Body of pancreas (tissue), 4 donors: ENCODE data around the gene USP27X. TPM values are rescaled to one million over a fixed set of nuclear protein-coding genes. Genes with fewer than 3 reads are reported as not detected.

Source experiments
- ATAC-seq: fragments of 150-250 bp; one replicate; pipeline ENCODE4 v1.9.1; 2016
- DNase-seq, 4 donors: peaks; one replicate each; pipeline ENCODE4 v3.0.0-alpha.2; 2019
- H3K27ac ChIP-seq, 4 donors: fragments of 200-600 bp; sonication (generic); 1 replicate in 3 of 4; 2 replicates in 1 of 4; pipeline versions ENCODE4 v1.5.1 to v1.6.1; 2016 to 2019; ENCODE audit warnings: mild to moderate bottlenecking in 1 of 4, mixed read lengths in 1 of 4, moderate library complexity in 1 of 4
- H3K27me3 ChIP-seq, 2 donors: fragments of 200-600 bp; sonication (generic); one replicate each; pipeline ENCODE4 v1.6.0; 2016; ENCODE audit warnings: mild to moderate bottlenecking in 1 of 2
- H3K36me3 ChIP-seq, 2 donors: fragments of 200-600 bp; sonication (generic); replicated peaks in 1 of 2; 2 replicates each; pipeline ENCODE4 v1.5.1; 2016; ENCODE audit warnings: low read depth in 2 of 2; ENCODE audit not compliant: insufficient read depth in 1 of 2
- H3K4me1 ChIP-seq: fragments of 200-600 bp; sonication (generic); one replicate; pipeline ENCODE4 v1.6.0; 2016
- H3K4me3 ChIP-seq, 2 donors: fragments of 200-600 bp; sonication (generic); 1 replicate in 1 of 2; 2 replicates in 1 of 2; pipeline ENCODE4 v1.5.1; 2016 to 2019
- H3K9me3 ChIP-seq, 3 donors: fragments of 200-600 bp; sonication (generic); 1 replicate in 2 of 3; 2 replicates in 1 of 3; pipeline ENCODE4 v1.5.1; 2016
- CTCF ChIP-seq, 7 experiments: fragments of 450-650 bp in 4 of 7; fragments of 200-600 bp in 3 of 7; sonication (generic) in 3 of 7; IDR thresholded peaks; one replicate each; pipeline ENCODE4 v1.5.1; 2016 to 2019; ENCODE audit warnings: antibody characterized with exemption in 7 of 7
- POLR2A ChIP-seq, 3 donors: fragments of 450-650 bp; IDR thresholded peaks; one replicate each; pipeline ENCODE4 v1.6.1; 2016; ENCODE audit warnings: antibody characterized with exemption in 3 of 3, mild to moderate bottlenecking in 2 of 3
- WGBS, 2 donors: methylation state at CpG; one replicate each; pipeline ENCODE4 v1.1.5; 2017; 5-methylcytosine and 5-hydroxymethylcytosine counted together
- intact Hi-C: fragments of 100-400 bp; cut with DNase I; formaldehyde crosslinking; loops from one replicate; pipeline ENCODE4 v1.15.1; 2023
- total RNA-seq, 2 donors: library from RNA; depleted of rRNA; stranded (reverse); fragments of >200 nt; gene quantifications; one replicate each; pipeline ENCODE4 v1.1.0, GENCODE V29; 2016

The USP27X gene
- 1 to 10 TPM in 1 of 2 donors, under 1 TPM in 1; 0.99 to 1.3 TPM for total RNA-seq

GRCh38 chrX:49878834-49879655, at the start of gene USP27X:
USP27X (plus strand) TSS chrX:49879484; CDS start chrX:49880308, 824 bp downstream.
- peak within 1 kb of the TSS; percentile 68 to 85 (median 76) for H3K27ac ChIP-seq
- DNase-seq (peak; percentile 77 to 82 (median 80)), ATAC-seq (peak; percentile 91)
- TF ChIP-seq POLR2A (IDR thresholded peaks at IDR 0.05), result peak; percentile 56 to 73 (median 64)
- peak; percentile 24 to 67 (median 55) for TF ChIP-seq CTCF (IDR thresholded peaks at IDR 0.05)
- intact Hi-C loops, result no loop called here
- peaks cover 35% of the 10 kb centered on the region for H3K4me1 ChIP-seq
- no peaks in the 10 kb centered on the region for H3K27me3 ChIP-seq
- 0% methylated on average over 6 to 30 of the region's 60 CpGs for WGBS, 2 donors
- peak within 1 kb of the TSS in 1 of 2 donors; percentile 15 for H3K4me3 ChIP-seq
- no peaks in the 10 kb centered on the region for H3K36me3 ChIP-seq
- no peaks in the 10 kb centered on the region for H3K9me3 ChIP-seq

GRCh38 chrX:49838374-49838773, 40.9 kb upstream of the USP27X start:
- Histone ChIP-seq H3K27ac (no peak overlapping the region), H3K4me3 (no peak overlapping the region), H3K36me3 (no peaks in the 10 kb centered on the region), H3K9me3 (peaks cover 0 to 5% (median 0%) of the 10 kb centered on the region in 3 donors), H3K27me3 (no peaks in the 10 kb centered on the region), H3K4me1 (no peaks in the 10 kb centered on the region)
- ATAC-seq (peak; percentile 40), DNase-seq (peak; percentile 13 to 47 (median 18))
- intact Hi-C loops, result no loop called here
- 7 to 14% methylated on average over 8 of the region's 8 CpGs for WGBS, 2 donors
- TF ChIP-seq POLR2A (IDR thresholded peaks at IDR 0.05), result no peak
- TF ChIP-seq CTCF (IDR thresholded peaks at IDR 0.05), result peak; percentile 38 to 60 (median 53)

- H3K9me3 ChIP-seq, result no peaks in the 10 kb centered on the region
- DNase-seq (peak; percentile 80 to 91 (median 89)), ATAC-seq (peak; percentile 92)
- H3K4me3 ChIP-seq, result no peak overlapping the region
- TF ChIP-seq CTCF (IDR thresholded peaks at IDR 0.05) (peak in 6 of 7 experiments; percentile 33 to 65 (median 54)), POLR2A (IDR thresholded peaks at IDR 0.05) (no peak)
- no peaks in the 10 kb centered on the region for H3K27me3 ChIP-seq
- 41 to 67% methylated on average over 1 to 2 of the region's 3 CpGs for WGBS, 2 donors
- intact Hi-C loops, result no loop called here
- H3K36me3 ChIP-seq, result no peaks in the 10 kb centered on the region
- no peaks in the 10 kb centered on the region for H3K4me1 ChIP-seq
- no peak overlapping the region for H3K27ac ChIP-seq
These were observed 38.6 kb upstream of the USP27X start for GRCh38 chrX:49840679-49841078.

- H3K27me3 ChIP-seq, result no peaks in the 10 kb centered on the region
- intact Hi-C loops, result no loop called here
- H3K9me3 ChIP-seq, result no peaks in the 10 kb centered on the region
- TF ChIP-seq CTCF (IDR thresholded peaks at IDR 0.05) (no peak), POLR2A (IDR thresholded peaks at IDR 0.05) (no peak)
- H3K4me3 ChIP-seq, result no peak overlapping the region
- ATAC-seq, result no peak
- H3K36me3 ChIP-seq, result no peaks in the 10 kb centered on the region
- H3K27ac ChIP-seq, result no peak overlapping the region
- no peaks in the 10 kb centered on the region for H3K4me1 ChIP-seq
- no peak for DNase-seq
These were observed 36.7 kb upstream of the USP27X start for GRCh38 chrX:49842621-49843020.
